ENCODE measurements around the gene CD3D. TPM values are rescaled to one million over a fixed set of nuclear protein-coding genes. Genes with fewer than 3 reads are reported as not detected.

The CD3D gene
- total and polyA plus RNA-seq, 2 donors (not counting 3 experiments of a cell fraction or from before 2014, with no cell fraction given) = not detected

DNA sequence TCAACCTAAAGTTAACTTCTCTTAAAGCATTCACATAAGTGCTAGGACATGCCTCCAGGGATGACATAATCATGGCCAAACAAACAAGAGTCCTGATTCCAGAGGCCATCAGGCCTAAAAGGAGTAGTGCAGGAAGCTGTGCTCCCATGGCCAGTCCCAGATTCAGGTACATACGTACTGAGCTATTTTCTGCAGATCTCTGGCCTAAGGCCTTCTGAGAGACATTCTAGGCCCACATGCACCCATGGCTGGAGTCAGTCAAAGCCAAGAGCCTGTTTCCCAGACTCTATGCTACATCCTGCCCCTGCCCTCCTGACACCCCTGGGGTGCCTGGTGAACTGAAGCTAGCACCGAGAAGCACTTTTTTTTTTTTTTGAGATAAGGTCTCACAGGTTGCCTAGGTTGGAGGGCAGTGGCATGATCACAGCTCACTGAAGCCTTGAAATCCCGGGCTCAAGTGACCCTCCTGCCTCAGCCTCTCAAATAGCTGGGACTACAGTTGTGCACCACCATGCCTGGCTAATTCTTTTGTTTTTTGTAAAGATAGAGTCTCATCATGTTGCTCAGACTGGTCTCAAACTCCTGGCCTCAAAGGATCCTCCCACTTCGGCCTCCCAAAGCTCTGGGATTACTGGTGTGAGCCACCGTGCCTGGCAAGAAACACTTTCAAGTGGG, 553 bp downstream of the CD3D start:
- no peaks in the 10 kb centered on the region for H3K4me1 ChIP-seq (ENCODE audit: control insufficient read depth, extremely low read depth, insufficient read depth, low read length)
- H4K20me1 ChIP-seq (replicated peaks; ENCODE audit: control insufficient read depth, extremely low read depth, insufficient read depth, low read length) = no peaks in the 10 kb centered on the region
- H3K9me1 ChIP-seq (replicated peaks; ENCODE audit: control insufficient read depth, extremely low read depth, insufficient read depth, low read length) = no peaks in the 10 kb centered on the region
- DNase-seq (ENCODE audit: low read depth, low spot score) = no peak
- no peaks in the 10 kb centered on the region for H3K79me2 ChIP-seq (ENCODE audit: control insufficient read depth, insufficient read depth, low read length)
- POLR2A ChIA-PET = no interaction called here
- no peaks in the 10 kb centered on the region for H3K9me3 ChIP-seq (replicated peaks; ENCODE audit: control insufficient read depth, insufficient read depth, low read length)
- no peak overlapping the region for H3K9ac ChIP-seq (replicated peaks; ENCODE audit: extremely low read depth, insufficient read depth, low read length)
- TF ChIP-seq, protein P1, sequence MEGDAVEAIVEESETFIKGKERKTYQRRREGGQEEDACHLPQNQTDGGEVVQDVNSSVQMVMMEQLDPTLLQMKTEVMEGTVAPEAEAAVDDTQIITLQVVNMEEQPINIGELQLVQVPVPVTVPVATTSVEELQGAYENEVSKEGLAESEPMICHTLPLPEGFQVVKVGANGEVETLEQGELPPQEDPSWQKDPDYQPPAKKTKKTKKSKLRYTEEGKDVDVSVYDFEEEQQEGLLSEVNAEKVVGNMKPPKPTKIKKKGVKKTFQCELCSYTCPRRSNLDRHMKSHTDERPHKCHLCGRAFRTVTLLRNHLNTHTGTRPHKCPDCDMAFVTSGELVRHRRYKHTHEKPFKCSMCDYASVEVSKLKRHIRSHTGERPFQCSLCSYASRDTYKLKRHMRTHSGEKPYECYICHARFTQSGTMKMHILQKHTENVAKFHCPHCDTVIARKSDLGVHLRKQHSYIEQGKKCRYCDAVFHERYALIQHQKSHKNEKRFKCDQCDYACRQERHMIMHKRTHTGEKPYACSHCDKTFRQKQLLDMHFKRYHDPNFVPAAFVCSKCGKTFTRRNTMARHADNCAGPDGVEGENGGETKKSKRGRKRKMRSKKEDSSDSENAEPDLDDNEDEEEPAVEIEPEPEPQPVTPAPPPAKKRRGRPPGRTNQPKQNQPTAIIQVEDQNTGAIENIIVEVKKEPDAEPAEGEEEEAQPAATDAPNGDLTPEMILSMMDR (IDR thresholded peaks at IDR 0.05; ENCODE audit: extremely low read depth in 1 of 2, insufficient read depth in 1 of 2, low read depth in 1 of 2, low read length in 2 of 2) = no peak
- no peak for TF ChIP-seq GATA2 (IDR thresholded peaks at IDR 0.05; ENCODE audit: insufficient read depth, insufficient read length, low read depth, low read length)
- no peak for TF ChIP-seq FOS (IDR thresholded peaks at IDR 0.05; ENCODE audit: borderline replicate concordance, insufficient read depth, low read length)
- TF ChIP-seq, protein P2, sequence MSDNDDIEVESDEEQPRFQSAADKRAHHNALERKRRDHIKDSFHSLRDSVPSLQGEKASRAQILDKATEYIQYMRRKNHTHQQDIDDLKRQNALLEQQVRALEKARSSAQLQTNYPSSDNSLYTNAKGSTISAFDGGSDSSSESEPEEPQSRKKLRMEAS (IDR thresholded peaks at IDR 0.05; ENCODE audit: insufficient read depth, insufficient read length) = no peak
- TF ChIP-seq POLR2AphosphoS5 (IDR thresholded peaks at IDR 0.05; ENCODE audit: insufficient read depth, low read depth, low read length) = no peak
- TF ChIP-seq POLR2A (IDR thresholded peaks at IDR 0.05; ENCODE audit: low read depth, low read length) = no peak
- no peak for TF ChIP-seq EZH2 (IDR thresholded peaks at IDR 0.05; ENCODE audit: borderline replicate concordance, low read depth, low read length, severe bottlenecking)
- TF ChIP-seq JUN (IDR thresholded peaks at IDR 0.05; ENCODE audit: borderline replicate concordance, insufficient read depth, insufficient read length, low read depth) = no peak
- no peak for TF ChIP-seq MYC (IDR thresholded peaks at IDR 0.05; ENCODE audit: low read depth, low read length)
- no peaks in the 10 kb centered on the region for H3K36me3 ChIP-seq (ENCODE audit: control insufficient read depth in 2 of 2, extremely low read depth in 1 of 2, insufficient read depth in 2 of 2, low read length in 2 of 2)
- no peak overlapping the region for H3K4me3 ChIP-seq (replicated peaks in 1 of 3; ENCODE audit: insufficient read depth in 1 of 3, low read depth in 1 of 3, low read length in 3 of 3)
- CTCF ChIA-PET = interaction anchor here (1.3 to 1.8 kb wide), 2 partner anchors 46 to 144 kb away, joined by 4 to 6 read pairs; no protein-coding TSS in a partner anchor
- no TSS peak for BruUV-seq (replicated peaks)
- no peak for FAIRE-seq
- no peak overlapping the region for H3K4me2 ChIP-seq (ENCODE audit: insufficient read depth, low read length)
- no peak overlapping the region for H2AFZ ChIP-seq (ENCODE audit: low read depth, low read length)
- intact Hi-C loops (cut with micrococcal nuclease) = no loop called here
- peaks cover 7 to 15% of the 10 kb centered on the region in 2 experiments for H3K27me3 ChIP-seq (ENCODE audit: control insufficient read depth in 2 of 2, insufficient read depth in 2 of 2, low read length in 2 of 2)
- dilution Hi-C loops (cut with MboI; ENCODE audit: extremely low pct_ligation_motif_present, low sequenced_read_pairs) = no loop called here
- no peak overlapping the region for H3K27ac ChIP-seq (ENCODE audit: insufficient read depth, low read depth, low read length)
